GM19463 (cell line): ENCODE measurements around the gene AGBL1.
"Not testable (repeated sequence)": the region's sequence is repeated elsewhere in the genome, so short reads cannot be mapped to it uniquely, and the experiment has no call there.

Experiments used
- ATAC-seq: cut with Tn5 transposase; IDR thresholded peaks from one replicate; pipeline ENCODE4 v1.9.1; 2021; ENCODE audit warnings: mild to moderate bottlenecking, moderate library complexity; ENCODE audit not compliant: unreplicated experiment

The AGBL1 gene

GRCh38 chr15:86849558-86850285, 770.1 kb downstream of the AGBL1 start:
- no peak for ATAC-seq

DNA sequence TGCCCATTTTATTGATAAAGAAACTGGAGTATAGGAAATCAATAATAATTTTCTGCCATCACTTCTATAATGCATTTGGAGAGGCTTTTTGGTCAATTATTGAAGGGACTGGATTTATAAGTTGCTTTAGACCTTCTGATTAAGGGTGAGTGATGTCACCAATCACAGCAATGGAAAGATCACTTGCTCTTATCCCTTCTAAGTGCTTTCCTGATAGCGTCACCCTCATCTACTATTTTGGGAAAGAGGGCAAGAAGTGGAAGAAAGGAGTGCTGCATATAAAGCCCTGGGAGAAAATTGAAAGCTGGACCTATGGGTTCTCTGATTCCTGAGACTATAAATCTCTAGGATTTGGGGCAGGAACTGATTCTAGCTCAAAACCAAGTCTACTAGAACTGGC, 771.3 kb downstream of the AGBL1 start:
- no peak for ATAC-seq

DNA sequence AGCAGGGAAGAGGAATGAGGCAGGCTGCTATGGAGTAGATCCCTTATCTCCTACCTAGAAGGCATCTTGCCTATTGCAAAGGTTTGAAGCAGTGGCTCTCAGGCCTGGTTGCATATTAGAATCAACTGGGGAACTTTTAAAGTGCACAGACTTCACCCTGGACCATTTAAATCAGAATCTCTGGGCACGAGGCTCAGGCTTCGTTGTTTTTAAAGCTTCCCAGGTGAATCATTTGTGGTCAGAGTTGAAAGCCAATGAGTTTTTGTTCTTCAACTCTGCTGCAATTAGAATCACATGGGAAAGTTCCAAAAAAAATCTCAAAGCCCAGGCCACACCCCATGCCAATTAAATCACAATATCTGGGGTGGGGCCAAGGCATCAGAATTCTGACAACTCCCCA, 773.1 kb downstream of the AGBL1 start:
- no peak for ATAC-seq

DNA sequence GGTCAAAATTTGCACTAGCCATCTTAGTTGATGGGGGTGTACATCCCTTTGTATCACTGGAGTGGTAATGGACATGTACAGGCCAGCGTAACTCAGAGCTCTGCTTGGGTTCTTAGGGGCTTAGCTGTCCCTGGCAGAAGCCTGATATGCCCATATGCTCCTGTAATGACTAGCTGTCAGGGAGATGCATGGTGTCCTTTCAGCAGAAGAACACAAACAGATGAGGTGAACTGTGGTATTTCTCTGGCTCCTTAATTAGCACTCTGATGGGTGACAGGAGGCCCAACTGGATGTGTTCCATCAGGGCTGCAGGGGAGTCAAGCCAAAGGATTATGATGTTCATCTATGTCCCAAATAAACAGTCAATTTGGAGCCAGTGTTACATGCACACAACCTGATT, 774.5 kb downstream of the AGBL1 start:
- no peak for ATAC-seq

DNA sequence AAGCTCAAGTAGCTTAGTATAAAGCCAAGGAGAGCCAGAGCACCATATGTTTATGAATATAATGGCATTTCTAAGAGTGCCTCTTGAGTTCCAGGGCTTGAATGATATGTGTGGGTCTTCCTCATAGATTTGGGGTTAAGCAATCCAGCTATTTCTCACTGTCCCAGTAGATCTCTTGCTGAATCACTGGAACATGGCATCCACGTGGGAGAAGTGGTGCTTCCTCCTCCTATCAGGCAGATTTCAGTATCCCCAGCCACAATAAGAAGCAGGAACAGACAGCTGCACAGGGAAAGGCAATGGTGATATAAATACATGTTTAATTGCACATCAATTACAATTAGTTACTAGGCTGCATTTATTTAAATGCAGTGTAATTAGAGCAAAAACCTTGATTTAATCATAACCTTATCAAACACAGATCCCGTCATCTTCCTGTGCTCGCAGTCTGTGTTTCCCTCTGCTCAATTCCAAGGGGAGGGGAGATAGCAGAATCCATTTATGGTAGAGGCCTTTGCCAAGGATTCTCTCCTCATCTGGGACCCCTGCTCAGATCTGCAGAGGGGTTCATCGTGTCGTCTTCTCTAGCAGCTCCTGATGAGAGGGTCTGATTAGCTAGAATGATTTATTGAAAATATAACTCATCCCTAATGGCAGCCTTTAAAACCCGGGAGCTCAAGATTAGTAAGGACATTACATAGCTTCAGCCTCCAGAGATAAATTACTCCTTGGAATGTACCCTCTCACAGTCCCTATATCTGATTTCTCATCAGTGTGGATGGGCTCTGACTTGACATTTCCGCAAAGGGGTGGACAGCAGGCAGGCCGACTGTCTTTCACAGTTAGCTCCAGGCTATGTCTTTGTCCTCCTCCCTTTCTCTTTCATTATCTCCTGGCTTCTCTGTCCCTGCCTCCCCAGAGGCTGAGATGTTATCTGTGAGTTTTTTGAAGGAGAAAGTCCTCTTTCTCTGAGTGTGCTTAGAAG, 775.9 kb downstream of the AGBL1 start:
- no peak for ATAC-seq

GRCh38 chr15:86857701-86858100, 778.0 kb downstream of the AGBL1 start:
- ATAC-seq = no peak

DNA sequence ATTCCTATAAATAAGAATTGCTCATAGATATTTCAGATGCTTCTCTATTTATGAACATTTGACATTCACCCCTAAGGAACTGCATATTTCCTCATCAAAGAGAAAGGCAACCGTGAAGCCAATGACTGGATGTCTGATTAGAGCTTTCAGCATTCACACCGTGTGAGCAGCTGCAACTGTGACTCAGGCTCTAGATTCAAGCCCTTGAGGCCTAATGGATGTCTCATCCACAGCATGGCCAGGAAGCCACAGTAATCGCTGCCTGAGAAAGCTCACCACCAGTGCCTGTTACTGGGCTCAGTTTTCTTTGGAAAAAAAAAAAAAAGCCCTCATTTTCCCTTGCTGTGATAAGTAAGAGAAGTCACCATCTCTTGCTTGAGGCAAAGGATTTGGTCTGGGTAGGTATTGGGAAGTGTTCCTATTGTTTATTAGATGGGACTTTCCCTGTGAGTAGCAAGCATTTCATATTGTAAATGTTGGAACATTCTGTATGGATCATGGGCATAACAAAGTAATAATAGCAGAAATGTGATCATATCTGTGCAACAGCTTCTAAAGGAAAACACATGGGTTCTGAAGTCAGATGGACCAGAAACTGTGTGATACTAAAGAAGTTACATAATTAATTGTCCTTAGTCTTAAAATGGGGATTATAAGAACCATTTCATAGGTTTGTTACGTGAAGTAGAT, 783.7 kb downstream of the AGBL1 start:
- ATAC-seq = no peak

- ATAC-seq = no peak
Measured at GRCh38 chr15:86865920-86866319, 786.2 kb downstream of the AGBL1 start.

GRCh38 chr15:86870846-86871245, 791.2 kb downstream of the AGBL1 start:
- no peak for ATAC-seq

GRCh38 chr15:86871964-86872363, 792.3 kb downstream of the AGBL1 start:
- ATAC-seq = no peak

- no peak for ATAC-seq
Measured at GRCh38 chr15:86872782-86873181, 793.1 kb downstream of the AGBL1 start.

- no peak for ATAC-seq
Measured at GRCh38 chr15:86875067-86875466, 795.4 kb downstream of the AGBL1 start.

- no peak for ATAC-seq
Measured at GRCh38 chr15:86876387-86876944, 796.8 kb downstream of the AGBL1 start.

DNA sequence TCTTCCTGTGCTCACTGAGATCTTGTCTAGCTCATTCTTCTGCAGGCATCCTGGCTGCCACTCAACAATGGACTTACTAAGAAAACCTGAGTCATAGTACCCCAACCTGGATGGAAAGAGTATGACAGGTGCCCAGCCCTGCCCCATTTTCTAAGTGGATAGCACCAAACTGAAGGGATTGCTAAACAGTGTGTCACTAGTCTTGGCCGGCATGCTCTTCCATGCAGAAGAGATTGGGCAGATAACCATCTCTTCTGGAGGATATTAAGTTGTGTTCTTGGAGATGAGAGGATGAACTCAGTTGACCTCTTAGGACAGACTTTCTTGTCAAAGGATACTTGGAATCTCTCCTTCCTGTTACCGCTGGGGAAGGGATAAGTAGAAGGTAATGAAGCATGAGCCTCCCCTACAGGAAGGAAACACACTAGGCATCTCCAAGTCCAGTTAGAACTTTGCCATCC, 797.5 kb downstream of the AGBL1 start:
- no peak for ATAC-seq

DNA sequence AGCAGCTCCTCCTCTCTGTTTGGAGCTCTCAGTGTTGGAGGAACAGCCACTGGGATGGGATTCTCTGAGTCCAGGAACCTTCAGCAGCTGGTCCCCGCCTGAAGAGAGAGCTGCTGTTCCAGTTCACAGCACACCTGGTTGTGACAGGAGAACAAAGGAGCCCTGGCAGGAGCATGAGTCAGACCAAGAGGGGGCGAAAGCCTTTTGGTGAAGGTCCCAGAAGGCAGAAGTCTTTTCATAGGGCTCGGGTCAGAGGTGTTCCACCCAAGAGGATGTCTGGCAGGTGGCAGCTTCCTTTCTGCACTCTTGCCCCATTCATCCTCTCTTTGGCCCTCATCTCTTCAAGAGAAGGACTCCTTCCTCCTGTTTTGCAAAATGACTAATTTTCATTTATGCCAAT, 799.2 kb downstream of the AGBL1 start:
- not testable (repeated sequence) for ATAC-seq

- ATAC-seq = no peak
Measured at GRCh38 chr15:86879250-86880229, 799.9 kb downstream of the AGBL1 start.

DNA sequence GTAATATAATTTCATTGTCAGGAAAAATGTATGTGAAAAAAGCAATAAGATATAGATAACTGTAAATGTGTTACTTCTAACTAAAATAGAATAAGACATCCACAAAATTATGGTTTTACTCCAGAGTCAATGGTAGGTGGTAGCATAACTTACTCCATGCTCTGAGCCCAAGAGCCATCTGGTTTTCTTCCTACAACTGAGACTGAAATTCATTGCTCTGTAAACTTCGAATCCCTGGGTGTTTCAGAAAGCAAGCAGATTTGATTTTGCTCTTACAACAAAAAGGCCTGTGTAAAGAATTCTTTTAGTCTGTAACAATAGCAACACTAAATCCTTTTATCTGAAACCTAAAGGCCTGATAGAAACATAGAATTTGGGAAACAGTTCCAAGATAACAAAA, 805.9 kb downstream of the AGBL1 start:
- ATAC-seq = no peak

DNA sequence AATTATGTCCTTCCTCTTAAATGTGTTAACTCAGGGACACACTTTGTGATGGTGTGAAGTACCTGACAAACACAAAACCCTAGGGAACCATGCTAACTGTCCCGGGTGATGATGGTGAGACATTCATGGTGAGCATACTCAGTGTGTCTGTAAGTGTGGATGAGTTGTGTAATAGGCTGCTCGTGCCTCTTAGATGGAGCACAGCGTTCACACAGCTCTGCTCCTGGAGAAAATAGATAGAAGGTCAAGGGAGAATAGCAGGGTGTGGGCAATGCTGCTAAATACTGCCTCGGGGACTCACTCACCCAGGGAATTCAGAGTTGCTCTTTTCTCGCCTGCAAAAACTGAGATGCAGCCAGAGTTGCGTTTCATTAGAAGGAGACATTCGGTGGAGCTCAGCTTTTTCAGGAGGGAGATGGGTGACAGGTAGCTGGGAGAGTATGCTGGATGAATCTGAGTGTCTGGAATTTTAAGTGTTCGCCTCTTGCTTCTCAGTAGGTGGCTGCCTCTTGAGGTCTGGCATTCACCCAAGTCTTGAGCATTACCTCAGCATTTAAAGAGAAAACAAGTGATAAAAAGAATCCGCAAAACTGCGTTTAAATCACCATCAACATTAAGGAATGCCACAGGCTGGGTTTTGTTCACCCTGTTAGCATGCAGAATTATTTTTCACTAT, 813.2 kb downstream of the AGBL1 start:
- ATAC-seq = no peak

- ATAC-seq = no peak
Measured at GRCh38 chr15:86894269-86894668, 814.6 kb downstream of the AGBL1 start.
